ENCODE data around the gene C13orf42. TPM values are rescaled to one million over a fixed set of nuclear protein-coding genes. Genes with fewer than 3 reads are reported as not detected.

C13orf42 gene
- not detected in 2 replicates for total RNA-seq

DNA sequence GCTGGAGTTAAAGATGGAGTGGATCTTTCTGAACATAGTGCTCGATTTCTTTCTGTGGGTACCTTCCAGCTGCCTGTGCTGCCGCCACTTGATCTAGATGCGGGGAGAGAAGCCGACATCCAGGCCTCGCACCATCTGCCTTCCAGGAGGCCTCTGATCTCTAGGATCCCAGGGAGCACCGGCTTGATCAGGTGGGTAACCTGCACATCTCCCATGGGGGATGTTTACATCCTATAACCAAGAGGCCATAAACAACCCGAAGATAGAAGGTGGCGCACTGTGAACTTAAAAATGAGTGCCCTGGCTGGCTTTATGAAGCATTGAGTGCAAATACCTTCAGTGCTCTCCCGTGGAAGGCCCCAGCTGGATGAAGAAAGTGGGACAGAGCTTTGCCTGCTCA, at the start of gene C13orf42:
C13orf42 (minus strand) TSS at position 101 of the 400 bp plus-strand sequence; CDS start at position 36, 65 bp downstream.
- no peak for DNase-seq (ENCODE audit: low read depth, low spot score)

DNA sequence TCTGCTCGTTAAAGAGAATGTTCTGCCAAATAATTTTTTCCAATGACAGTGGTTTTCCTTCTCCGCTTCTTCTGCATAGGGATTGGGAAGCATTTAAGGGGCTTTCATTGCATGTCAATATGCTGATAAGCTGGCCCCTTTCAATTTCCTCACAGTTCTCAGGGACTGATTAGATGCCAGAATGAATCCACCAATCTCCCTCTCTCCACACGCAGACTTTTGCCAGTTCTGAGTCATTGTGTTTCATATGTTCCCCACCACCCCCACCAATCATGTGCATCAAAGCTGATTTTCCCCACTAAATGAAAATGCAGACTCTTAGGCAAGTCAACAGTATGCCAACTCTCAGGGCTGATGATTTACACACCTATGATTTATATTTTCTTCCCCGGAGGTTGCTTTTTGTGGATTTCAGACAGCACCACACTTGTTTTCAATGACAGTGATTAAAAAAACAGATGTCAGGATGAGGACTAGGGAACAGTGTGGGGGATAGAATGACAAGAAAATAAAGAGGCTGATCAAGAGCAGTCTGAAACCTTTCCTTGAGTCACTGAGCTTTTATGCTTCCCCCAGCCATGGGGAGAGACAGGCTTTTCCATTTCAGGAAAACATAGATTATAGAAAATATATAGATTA, 47.9 kb upstream of the C13orf42 start:
- no peak for DNase-seq (ENCODE audit: low read depth, low spot score)

DNA sequence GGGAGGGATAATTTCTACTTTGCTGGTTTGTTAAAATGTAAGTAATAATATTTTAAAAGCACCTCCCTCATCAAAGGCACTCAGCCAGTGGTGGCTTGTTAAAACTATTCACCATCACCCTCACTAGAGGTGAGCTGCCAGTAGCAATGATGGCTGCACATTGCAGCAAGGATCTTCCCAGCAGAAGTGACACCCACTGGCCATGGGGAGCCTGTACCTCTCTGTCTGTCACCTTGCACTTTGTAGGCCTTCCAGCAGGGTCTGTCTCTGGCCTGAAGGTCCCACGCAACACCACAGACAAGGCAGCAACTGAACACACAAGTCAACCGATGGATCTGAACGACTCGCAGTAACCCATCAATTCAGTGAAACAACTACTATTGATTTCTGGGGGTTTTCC, 47.3 kb upstream of the C13orf42 start:
- DNase-seq (ENCODE audit: low read depth, low spot score) = no peak

DNA sequence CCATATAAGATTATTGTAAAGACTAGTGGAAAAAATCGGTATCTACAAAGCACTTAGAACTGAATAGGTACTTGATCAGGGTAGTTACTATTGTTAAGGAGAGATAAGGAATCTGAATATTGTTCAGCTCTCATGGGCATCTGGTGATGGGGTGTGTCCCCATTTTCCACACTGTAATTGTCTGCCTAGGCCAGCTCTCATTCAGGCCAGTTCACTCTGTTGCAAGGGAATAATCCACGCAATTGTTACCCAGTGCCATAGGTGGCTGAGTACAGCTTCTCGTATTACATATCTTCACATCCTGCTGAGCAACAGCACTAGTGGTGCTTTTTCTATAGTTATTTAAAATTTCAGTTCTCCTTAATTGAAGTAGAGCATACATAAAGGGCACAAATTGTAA, 45.6 kb upstream of the C13orf42 start:
- no peak for DNase-seq (ENCODE audit: low read depth, low spot score)

DNA sequence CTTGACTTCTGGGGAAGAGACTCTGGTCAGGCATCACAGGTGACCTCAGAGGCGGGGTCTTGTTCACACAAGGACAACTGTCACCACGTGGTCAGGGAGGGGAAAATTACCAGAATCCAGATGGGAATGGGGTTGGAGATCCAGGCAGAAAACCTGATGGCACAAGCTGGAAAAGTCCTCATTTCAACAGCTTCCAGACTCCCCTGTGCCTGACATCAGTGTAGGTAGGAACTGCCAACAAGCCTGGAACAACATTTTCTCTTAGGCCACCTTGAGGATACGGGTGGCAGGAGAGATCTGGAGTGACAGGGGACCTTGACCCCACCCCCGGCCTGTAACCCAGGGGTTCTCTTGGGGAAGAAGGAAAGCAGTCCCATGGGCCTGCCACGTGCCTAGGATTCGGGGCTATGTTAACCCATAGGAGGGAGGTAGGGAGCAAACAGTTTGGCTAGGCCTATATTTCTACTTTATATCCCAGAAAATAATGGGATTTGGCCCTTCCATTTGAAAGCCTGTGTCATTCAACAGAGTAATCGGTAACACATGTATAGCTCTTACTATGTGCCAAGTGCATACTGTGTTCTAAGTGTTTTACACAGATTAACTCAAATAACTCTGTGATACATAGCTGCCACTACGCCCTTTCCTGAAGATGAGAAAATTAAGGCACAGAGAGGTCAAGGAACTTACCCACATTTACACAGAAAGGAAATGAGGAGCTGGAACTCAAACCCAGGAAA, 44.9 kb upstream of the C13orf42 start:
- no peak for DNase-seq (ENCODE audit: low read depth, low spot score)

DNA sequence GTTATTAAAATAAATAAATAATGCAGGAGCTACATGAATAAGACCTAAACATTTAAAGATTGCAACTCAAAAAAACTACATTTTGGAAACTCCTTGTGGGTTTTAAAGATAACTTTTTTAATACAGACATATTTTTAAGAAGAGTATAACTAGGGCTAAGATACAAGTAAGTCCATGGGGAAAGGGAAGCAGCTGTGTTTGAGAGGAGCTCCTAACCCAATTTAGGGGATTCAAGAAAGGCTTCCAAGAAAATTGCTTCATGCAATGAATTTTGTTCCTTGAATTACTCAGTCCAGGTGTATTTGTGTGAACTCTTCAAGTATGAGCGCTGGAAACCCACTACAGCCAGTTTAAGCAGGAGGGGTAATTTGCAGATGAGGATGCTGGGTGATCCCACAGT, 44.1 kb upstream of the C13orf42 start:
- no peak for DNase-seq (ENCODE audit: low read depth, low spot score)

DNA sequence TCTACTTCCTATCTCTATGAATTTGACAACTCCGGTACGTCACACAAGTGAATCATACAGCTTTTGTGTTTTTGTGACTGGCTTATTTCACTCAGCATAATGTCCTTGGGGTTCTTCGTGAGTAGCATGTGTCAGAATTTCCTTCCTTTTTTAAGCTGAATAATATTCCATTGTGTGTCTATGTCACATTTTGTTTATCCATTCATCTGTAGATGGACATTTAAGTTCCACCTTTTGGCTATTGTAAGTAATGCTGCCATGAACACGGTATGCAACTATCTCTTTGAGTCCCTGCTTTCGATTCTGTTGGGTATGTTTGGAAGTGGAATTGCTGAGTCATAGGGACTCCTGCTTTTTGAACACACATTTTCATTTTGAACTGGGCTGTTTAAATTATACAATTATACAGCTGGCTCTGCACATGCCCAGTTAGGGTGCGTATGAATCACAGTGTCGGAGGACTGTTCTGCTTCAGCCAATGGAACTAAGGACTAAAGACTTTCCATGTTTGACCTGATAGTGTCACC, 43.0 kb upstream of the C13orf42 start:
- DNase-seq (ENCODE audit: low read depth, low spot score) = peak; percentile 41

DNA sequence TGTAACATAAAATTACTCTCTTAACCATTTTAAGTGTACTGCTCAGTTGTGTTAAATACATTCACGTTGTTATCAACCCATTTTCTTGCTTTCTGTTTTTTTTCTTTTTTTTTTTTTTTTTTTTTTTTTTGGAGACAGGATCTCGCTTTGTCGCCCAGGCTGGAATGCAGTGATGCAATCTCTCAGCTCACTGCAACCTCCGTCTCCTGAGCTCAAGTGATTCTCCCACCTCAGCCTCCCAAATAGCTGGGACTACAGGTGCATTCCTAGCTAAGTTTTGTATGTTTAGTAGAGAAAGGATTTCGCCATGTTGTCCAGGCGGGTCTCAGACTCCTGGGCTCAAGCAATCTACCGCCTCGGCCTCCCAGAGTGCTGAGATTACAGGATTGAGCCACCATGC, 42.5 kb upstream of the C13orf42 start:
- DNase-seq (ENCODE audit: low read depth, low spot score) = no peak

DNA sequence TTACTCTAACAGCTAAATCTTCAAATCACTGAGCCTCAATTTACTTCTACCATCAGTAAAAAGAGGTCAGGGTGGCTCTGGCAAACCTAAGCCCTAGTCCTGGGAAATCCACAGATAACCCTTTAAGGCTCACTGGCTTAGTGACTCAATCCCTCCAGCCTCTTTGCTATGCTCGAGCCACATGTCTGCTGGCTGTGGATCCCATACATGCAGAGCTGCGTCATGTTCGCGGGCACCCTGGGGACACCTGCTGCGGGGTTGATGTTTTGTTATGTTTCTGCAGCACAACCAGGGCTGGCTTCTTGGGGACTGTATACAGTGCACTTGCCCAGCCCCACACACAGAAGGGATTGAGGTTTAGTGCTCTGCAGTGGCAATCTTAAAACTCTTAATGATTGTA, 41.6 kb upstream of the C13orf42 start:
- DNase-seq (ENCODE audit: low read depth, low spot score) = no peak

DNA sequence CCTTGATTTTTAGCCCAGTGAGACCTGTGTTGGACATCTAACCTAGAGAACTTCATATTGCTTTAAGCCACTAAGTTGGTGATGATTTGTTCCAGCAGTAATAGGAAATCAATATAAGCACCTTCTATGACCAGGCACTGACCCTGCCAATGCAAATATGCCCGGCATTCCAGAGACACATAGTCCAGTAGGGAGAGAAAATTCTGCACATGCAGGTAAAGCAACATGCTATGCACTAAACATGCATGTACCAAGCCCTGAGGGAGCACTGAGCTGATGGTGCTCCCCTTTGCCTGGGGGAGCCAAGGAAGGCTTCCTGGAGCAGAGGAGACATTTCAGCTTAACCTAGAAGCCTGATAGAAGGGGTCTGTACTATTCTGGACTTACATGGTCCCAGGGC, 40.4 kb upstream of the C13orf42 start:
- DNase-seq (ENCODE audit: low read depth, low spot score) = no peak

DNA sequence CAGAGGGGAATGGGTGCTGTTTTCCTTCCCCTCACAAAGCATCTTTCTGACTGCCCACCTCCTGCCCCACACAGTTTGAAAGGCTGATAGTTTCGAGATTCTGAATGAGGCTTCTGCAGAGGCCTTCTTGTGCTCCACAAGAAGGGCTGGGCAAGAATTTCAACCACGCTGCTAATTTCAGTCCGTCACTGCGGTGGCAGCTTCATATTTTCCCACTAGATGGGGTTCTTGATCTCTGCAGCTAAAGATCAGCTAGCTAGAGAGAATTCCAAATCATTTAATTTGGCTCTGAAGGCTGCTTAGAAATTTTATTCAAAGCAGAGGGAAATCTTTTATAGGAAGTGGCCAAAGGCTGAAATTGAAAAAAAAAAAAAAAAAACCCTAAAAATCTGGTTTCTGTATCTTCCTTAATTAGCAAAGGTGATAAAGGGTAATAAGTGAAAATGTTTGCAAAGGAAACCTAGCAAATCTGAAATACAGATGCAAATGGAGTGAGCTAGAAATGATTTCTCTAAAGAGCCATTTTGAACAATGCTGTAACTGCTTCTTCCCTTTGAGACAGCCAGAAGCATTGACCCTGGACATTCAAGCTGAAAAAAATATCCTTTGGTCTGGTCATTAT, 38.0 kb upstream of the C13orf42 start:
- DNase-seq (ENCODE audit: low read depth, low spot score) = peak; percentile 32

DNA sequence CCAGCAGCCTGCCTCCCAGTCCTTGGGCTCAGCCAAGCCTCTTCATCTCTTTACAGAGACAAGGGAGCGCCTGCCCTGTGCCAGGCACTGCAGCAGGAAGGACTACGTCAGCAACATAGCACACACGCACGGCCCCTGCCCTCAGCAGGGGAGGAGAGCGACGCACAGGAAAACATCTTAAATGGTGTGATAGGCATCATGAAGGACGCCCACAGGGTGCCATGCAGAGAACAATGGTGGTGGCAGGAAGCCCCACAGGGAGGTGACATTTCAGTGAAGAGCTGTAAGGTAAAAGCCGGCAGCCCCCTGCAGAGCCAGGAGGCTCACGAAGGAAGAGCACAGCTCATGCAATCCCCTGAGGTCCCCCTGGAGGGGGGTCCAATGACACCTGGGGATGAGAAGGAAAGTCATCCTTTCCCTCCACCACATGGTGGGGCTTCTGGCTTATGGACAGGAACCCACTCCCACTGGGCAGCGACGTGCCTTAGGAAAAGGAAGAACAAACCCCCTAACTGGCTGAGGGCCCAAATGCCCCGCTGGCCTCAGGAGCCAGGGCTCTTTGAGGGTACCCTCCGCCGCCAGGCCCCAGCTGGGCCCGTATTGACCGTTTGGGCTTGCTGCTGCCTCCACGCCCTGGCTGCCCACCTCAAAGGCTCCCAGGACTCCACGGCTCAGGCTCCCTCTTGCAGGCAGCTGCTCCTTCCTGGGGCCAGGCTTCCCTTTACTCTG, 37.3 kb upstream of the C13orf42 start:
- DNase-seq (ENCODE audit: low read depth, low spot score) = no peak

DNA sequence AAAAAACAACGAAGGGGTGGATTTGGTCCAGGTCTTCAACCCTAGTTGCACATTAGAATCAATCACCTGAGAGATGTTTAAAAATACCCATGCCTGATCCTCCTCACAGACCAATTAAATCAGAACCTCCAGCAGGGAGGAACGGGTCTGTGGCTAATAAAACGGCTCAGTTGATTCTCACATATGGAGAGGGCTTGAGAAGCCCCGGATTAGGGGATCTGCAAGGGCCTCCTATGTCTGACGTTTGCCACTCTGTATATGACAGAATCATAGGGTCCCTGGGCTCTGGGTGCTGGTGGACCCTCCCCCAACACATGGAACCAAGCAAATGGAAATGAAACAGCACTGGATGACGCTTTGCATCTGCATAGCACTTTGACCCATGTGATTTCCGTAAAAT, 36.7 kb upstream of the C13orf42 start:
- DNase-seq (ENCODE audit: low read depth, low spot score) = no peak

DNA sequence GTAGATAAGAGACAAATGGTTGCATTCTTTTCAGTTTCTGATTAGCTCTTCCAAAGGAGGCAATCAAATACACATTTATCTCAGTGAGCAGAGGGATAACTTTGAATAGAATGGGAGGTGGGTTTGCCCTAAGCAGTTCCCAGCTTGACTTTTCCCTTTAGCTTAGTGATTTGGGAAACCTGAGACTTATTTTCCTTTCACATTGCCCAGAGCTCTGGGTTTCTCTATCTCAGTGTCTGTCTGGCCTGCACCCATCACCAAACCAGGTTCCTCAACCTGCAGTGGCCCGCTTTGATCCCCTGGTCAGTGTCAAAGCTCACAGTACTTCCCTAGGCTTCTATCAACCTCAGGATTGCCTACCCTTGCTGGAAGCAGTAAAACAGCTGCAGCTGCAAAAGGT, 35.6 kb upstream of the C13orf42 start:
- DNase-seq (ENCODE audit: low read depth, low spot score) = no peak

DNA sequence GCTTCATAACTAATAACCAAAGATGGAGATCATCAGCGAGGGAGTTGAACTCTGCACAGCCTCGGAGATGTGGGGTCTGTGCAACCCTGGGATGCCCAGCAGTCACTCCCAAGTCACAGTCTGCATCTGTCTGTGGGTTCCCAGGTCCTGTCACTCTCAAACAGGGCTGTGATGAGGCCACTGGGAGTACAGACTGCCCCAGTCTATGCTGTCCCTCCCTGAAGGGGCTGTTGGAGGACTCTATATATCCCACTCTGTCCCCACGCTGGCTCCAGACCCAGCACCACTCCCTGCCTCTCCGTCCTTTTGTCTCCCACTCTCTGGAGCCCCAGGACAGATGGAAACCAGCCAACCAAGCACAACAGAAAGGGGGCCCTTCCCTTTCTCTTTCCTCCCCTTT, 26.2 kb upstream of the C13orf42 start:
- no peak for DNase-seq (ENCODE audit: low read depth, low spot score)

DNA sequence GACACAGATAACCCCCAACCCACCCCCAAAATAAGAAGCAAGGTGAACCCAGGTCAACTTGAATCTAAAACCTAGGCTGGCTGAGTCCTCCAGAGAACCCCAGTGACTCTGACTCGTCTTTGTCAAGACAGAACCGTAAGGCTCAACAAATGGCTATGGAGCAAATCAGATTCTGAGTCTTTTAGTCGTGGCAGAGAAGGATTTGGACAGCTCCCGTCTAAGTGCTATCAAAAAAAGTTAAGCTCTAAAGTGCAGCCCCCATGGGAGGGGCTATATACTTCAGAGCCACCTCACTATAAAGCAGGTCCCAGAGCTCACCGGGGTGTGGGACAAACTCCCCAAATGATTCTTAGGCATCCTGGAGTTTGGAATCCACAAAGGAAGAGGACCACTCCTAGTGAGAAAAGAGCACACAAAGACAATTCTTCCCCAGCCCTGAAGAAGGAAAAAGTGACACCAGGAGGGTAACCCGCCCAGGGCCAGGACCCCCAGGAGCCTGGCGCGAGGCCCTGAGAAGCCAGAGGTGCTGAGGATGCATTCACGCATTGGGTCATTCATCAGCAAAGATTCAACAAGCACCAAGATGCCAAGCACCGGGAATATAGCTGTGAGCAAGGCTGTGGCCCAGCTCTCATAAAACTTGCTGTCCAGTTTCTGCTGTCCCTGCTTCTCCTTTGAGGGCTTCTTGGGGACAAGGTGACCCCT, 25.4 kb upstream of the C13orf42 start:
- DNase-seq (ENCODE audit: low read depth, low spot score) = no peak

DNA sequence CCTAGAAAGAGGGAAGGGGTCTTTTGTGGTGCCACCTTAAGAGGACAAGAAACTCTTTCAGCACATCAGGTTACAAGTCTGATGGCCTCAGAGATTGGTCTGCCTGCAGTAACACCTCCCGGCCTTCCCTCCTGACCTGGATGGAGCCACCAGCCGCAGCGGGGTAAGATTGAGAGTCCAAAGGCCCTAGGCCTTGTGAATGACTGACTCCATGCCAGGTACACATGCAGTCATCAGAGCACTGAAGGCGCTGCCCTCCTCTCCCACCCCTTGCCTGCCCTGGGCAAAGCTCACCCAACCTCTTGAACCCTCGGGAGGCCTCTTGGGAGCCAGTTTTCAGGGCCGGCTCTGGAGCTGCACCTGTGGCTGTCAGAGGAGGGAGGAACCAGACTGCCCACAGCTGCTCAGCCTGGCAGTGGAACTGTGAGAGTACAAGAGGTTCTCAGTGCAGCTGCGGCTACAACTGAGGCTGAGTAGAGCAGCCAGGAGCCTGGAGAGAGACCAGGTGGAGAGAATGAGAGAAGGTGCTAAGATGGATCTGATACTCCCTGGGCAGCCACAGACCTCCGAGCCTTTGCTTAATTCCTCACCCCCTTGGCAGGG, 23.8 kb upstream of the C13orf42 start:
- DNase-seq (ENCODE audit: low read depth, low spot score) = no peak

DNA sequence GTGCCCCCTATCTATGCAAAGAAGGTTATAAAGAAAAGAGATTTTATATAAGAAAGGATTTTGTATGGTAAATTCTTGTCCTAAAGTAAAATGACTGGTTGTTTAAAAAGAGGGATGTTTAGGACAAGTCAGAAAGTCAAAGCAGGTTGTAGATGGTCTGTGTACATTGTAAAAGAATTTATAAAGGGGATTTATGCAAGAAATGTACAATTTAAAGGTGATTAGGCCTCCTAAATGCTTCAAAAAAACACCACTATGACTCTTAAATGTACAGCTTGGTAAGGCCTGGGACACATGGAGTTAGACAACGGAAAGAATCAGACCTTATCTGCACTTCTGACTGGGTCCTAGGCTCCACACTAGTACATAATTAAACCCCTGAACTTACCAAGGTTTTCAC, 19.3 kb upstream of the C13orf42 start:
- DNase-seq (ENCODE audit: low read depth, low spot score) = no peak

DNA sequence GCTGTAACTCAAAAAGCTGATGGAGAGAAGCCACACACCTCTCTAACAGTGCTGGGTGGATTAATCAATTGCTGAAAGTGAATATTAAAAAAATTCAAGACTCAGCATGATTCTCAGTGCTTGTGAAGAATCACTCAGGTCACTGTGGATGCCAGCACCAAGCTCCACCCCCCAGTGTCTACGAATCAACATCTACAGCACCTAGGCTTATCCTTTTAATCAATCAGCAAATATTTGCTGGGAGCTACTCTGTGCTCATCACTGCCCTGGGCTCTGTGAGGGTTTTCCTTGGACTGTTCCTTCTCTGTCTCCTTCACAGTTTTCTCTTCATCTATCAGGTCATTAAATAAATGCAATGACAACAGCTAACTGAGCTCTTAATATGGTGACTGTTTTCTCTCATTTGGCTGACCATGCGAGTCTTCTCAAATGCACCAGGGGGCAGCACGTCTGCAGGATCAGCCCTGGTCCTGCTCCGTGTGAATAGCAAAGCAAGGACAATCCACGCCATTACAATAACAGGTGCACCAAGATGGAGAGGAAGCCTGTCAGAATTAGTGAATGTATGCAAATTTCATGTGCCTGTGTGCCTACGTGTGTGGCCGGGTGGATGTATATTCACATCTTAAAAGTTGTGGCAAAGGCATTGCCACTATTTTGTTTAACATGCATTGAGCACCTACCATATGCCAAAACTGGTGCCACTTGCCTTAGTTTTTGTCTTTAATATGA, 14.6 kb upstream of the C13orf42 start:
- DNase-seq (ENCODE audit: low read depth, low spot score) = peak; percentile 26
